Fibroblast of villous mesenchyme (primary cell): ENCODE measurements around the gene TM2D3. TPM values are rescaled to one million over a fixed set of nuclear protein-coding genes. Genes with fewer than 3 reads are reported as not detected.

Source experiments
- DNase-seq: peaks from one replicate; pipeline ENCODE4 v3.0.0-alpha.2; 2010; ENCODE audit warnings: low read depth
- H3K4me3 ChIP-seq: 2 replicates; pipeline ENCODE4 v1.5.1; 2011; ENCODE audit warnings: low read depth, mild to moderate bottlenecking, low read length
- total RNA-seq: library from RNA; depleted of rRNA; stranded (reverse); fragments of >200 nt; gene quantifications from 2 replicates; pipeline ENCODE4 v1.2.3, GENCODE V29; 2012
- TF ChIP-seq, protein P1 (sequence below): IDR thresholded peaks from 2 replicates; pipeline ENCODE4 v1.5.1; 2012; ENCODE audit warnings: low read depth, mild to moderate bottlenecking, low read length; ENCODE audit not compliant: insufficient read depth

TM2D3 gene
- total RNA-seq, 1 donor: 48.4 TPM

DNA sequence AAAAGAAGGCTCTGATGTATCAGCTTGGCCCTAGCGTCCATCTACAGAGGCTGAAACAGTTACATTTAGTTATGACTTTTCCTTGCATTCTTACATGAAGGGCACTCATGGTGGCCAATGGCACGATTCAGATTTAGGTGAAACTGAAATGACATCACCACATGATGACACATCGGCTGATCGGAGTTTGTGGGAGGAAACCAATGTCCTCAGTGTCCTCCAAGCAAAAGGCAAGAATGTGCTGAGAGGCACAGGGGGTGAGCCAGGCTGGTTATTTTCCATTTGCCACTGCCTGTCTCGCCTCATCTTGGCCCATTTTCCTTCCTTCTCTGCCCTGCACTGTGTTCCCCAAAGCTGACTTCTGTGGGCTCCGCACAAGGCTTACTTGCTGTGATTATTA is 37.7 kb upstream of the TM2D3 start:
- DNase-seq: peak; percentile 35
- no peak overlapping the region for H3K4me3 ChIP-seq
- TF ChIP-seq, protein P1, sequence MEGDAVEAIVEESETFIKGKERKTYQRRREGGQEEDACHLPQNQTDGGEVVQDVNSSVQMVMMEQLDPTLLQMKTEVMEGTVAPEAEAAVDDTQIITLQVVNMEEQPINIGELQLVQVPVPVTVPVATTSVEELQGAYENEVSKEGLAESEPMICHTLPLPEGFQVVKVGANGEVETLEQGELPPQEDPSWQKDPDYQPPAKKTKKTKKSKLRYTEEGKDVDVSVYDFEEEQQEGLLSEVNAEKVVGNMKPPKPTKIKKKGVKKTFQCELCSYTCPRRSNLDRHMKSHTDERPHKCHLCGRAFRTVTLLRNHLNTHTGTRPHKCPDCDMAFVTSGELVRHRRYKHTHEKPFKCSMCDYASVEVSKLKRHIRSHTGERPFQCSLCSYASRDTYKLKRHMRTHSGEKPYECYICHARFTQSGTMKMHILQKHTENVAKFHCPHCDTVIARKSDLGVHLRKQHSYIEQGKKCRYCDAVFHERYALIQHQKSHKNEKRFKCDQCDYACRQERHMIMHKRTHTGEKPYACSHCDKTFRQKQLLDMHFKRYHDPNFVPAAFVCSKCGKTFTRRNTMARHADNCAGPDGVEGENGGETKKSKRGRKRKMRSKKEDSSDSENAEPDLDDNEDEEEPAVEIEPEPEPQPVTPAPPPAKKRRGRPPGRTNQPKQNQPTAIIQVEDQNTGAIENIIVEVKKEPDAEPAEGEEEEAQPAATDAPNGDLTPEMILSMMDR: no peak

DNA sequence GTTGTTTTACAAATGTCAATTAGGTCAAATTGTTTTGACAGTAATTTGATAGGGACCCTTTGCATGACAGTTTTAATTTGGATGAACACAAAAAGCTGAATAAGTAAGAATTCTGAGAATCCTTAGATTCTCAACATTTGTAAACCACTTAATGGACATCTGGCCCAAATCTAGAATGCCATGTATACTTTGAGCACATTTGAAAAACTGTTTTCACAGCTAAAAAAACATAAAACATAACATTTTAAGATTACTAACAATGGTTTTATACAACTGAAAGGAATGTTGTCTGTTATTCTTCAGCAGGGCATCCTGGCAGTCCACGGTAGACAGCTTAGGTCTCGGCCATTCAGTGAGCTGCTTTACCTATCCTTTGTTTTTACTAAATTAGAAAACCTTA is 34.5 kb upstream of the TM2D3 start:
- DNase-seq: no peak
- TF ChIP-seq, protein P1: no peak
- H3K4me3 ChIP-seq: no peak overlapping the region

DNA sequence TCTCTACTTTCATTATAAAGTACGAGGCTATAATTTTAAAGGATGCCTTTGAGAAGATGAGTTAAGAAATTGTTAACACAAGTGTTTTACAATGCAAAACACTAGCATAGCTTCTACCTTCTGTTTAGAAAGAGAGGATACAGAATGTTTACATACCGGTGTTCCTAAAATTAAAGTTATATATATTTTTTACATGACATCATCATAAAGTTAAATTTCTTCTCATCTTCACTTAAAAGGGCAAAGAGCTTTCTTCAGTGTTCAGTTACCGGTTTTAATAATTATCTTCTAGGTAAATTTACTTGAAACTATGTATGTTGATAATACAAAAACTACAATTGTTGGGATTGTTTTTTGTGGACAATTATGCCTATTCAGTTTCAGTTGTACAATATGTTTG is 32.7 kb upstream of the TM2D3 start:
- no peak overlapping the region for H3K4me3 ChIP-seq
- no peak for DNase-seq
- TF ChIP-seq, protein P1: no peak

DNA sequence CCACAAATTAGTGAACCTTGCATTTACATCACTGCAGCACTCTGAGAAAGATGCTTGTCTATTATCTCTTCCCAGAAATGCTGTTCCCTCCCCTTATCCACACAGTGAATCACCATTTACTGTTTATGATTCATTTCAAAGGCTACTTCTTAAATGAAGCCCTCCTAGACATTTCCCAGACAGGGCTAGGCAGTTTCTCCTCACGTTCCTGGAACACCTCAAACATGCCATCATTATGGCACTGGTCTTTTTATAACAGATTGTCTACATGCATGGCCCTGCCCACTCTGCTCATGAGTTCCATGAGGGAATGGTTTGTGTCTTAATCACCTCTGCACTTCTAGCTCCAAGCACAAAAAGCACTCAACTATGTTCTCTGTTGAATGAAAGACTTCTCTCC is 32.2 kb upstream of the TM2D3 start:
- no peak overlapping the region for H3K4me3 ChIP-seq
- peak; percentile 91 for DNase-seq
- TF ChIP-seq, protein P1: no peak

DNA sequence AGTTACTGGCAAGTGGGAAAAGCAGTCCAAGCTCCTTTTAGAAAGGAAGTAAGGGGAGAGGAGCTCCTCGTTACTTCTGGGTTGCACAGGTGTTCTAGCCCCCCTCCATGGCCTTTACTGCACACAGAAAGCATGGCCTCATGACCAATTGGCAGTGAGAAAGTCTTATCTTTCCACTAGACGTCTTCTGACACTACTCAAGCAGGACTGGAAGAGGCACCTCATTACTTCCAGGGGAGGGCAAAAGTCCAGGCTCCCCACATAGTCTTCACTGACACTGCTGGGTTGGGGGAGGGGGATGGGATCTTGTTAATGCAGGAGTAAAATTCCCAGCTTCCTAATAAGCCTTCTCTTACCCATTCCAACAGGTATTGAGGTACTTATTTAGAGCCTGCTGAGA is 27.6 kb upstream of the TM2D3 start:
- no peak overlapping the region for H3K4me3 ChIP-seq
- DNase-seq: no peak
- TF ChIP-seq, protein P1: no peak

DNA sequence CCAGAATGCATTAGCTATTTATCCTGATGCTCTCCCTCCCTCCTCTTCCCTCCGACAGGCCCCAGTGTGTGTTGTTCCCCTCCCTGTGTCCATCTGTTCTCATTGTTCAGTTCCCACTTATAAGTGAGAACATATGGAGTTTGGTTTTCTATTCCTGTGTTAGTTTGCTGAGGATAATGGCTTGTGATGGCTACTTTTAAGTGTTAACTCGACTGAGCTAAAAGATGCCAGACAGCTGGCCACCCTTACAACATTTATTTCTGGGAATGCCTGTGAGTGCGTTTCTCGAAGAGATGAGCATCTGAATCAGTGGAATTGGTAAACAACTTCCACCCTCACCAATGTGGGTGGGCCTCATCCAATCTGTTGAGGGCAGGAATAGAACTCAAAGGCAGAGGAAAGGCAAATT is 24.7 kb upstream of the TM2D3 start:
- TF ChIP-seq, protein P1: no peak
- H3K4me3 ChIP-seq: no peak overlapping the region
- peak; percentile 67 for DNase-seq

DNA sequence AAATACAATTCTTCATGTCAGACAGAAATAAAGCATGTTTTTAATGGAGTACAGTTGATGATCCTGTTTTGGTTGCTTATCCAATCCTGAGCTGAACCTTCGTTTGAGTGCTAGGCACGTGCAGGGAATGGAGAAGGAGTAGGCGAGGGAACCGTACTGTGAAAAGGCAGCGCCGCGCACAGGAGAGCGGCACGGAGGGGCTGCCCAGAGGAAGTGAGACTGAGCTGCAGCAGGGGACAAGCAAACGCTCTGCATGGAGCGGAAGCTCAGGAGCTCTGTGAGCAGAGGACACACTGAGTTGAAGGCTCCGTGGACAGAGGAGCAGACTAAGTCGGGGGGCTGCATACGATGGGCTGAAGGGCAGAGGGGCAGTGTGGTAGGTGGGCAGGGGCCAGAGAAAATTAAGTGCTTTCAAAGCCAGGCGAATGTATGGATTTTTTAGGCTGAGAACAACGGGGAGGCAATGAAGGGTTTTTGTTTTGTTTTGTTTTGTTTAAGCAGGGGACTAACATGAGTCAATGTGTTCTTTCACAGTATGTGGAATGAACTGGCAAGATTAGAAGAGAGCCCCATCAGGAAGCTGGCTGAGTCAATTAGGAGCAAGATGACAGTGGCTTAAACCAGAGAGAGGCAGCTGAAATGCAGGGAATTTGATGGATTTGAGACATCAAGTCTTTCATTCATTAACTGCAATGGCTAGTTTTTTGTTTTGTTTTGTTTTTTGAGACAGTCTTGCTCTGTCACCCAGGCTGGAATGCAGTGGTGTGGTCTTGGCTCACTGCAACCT is 23.8 kb upstream of the TM2D3 start:
- peak; percentile 76 for DNase-seq
- no peak overlapping the region for H3K4me3 ChIP-seq
- TF ChIP-seq, protein P1: no peak
